Brain pericyte (primary cell): ENCODE results near the gene IL32.

Experiments
- DNase-seq: peaks from one replicate; pipeline ENCODE4 v3.0.0-alpha.2; 2012; ENCODE audit warnings: low read depth, low spot score

The IL32 gene, protein sequence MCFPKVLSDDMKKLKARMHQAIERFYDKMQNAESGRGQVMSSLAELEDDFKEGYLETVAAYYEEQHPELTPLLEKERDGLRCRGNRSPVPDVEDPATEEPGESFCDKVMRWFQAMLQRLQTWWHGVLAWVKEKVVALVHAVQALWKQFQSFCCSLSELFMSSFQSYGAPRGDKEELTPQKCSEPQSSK

GRCh38 chr16:3065069-3065741 is at the start of gene IL32:
IL32 (plus strand) TSS chr16:3065640; CDS start chr16:3065812, 172 bp downstream.
- DNase-seq: no peak

DNA sequence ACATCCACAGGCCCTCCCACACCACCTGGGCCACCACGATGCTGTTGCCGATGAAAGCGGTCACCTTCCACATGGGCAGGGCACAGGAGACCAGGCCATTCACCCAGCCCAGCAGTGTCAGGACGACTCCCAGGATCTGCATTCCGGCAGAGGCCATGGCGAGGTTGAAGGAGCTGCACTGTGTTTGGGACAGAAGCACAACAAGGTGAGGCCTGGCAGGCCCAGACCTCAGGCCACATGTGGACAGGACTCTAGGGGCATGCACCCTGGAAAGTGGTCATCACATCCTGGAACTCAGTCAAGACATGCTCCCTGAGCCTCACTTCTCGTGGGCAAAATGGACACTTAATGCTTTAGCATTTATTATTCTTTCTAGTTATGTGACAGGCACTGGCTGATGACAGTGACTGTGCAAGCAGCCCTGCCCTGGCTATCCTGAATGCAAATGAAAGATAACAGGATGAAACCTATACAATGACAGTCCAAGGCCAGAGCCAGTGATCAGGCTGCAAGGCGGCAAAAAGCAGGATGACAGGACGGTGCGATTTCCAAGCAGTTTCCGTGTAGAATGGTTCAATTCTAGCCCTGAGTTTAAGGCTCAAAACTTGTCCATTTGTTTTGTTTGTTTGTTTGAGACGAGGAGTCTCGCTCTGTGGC is 49.4 kb upstream of the IL32 start:
- DNase-seq: no peak

DNA sequence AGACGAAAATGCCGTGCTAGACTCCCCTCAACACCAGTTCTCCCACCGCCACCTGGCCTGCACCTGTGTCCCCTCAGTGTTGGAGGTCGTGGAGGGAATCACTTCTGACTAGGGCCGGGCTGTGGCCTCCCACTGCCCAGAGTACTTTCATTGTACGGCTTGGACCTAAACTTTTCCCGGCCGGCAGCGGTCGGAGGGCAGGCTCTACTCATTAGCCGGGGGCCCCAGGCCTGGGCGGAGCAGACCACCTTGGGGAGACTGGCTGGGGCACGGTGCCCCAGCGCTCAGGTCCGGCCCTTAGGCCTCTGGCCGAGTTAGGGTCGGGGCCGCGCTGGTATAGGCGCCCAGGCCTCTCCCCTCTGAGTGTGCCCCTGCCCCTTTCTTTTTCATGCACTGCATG is 48.1 kb upstream of the IL32 start:
- DNase-seq: no peak

GRCh38 chr16:3017794-3018506 is 47.5 kb upstream of the IL32 start, which contains the start of gene CLDN6:
CLDN6 (minus strand) TSS chr16:3018183; CDS start chr16:3016021, 2,162 bp downstream.
- no peak for DNase-seq

DNA sequence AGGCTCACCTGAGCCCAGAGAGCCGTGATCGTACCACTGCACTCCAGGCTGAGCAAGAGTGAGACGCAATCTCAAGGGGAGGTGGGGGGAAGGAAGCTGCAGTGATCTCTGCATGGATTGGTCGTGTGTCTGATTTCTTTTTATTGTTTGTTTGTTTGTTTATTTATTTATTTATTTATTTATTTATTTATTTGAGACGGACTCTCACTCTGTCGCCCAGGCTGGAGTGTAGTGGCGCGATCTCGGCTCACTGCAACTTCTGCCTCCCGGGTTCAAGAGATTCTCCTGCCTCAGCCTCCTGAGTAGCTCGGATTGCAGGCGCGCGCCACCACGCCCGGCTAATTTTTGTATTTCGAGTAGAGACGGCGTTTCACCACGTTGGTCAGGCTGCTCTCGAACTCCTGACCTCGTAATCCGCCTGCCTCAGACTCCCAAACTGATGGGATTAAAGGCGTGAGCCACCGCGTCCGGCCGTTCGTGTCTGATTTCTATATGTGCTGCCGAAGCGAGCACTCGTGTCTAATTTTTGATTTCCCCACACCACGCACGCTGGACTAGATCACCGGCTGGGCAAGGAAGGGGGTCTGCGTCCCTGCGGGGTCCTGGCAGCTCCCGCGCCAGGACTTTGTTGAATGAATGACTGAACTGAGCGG is 45.7 kb upstream of the IL32 start:
- DNase-seq: no peak

DNA sequence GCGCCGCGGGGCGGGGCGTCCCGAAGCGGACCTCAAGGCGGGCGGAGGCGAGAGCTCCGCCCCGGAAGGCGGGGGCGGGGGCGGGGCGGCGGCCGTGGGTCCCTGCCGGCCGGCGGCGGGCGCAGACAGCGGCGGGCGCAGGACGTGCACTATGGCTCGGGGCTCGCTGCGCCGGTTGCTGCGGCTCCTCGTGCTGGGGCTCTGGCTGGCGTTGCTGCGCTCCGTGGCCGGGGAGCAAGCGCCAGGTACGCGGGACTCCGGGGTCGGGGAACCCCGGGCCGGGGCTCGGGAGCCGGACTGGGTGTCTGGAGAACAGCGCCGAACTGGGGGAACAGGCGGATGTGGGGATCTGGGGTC is 45.2 kb upstream of the IL32 start, which contains the start of gene TNFRSF12A:
TNFRSF12A (plus strand) TSS at position 122 of the 357 bp plus-strand sequence; CDS start at position 152, 30 bp downstream.
- no peak for DNase-seq

DNA sequence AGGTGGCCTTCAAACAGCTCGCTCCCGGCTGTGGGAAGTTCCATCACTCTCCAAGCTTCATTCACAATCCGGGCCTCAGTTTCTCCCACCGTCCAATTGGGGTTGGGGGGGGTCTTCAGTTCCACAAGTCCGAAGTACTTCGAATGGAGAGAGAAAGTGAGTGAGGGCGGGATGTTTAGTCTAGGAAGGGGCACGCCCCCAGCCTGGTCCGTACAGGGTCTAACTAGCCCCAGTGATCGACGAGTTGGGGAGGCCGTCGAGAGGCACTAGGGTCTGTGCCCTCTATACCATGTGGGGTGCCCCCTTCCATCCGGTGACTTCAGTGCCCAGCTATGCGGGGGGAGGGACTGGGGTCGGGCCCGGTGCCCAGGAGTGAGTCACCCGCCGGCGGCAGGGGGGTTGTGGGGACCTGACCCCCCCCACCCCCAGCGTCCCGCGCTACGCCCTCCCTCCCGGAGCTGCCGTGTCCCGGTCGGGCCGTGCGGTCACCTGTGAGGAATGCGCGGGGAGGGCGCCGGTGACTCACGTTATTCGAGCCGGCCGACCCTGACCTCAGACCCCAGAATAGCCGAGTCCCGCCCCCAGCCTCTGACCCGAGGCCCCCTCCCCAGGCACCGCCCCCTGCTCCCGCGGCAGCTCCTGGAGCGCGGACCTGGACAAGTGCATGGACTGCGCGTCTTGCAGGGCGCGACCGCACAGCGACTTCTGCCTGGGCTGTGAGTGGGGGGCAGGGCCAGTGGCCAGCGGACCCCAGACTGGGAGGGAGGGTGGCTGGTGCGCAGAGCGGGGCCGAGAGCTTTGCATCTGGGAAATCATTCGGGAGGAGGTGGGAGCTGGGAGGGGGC is 44.6 kb upstream of the IL32 start:
- no peak for DNase-seq

GRCh38 chr16:3021449-3022207 is 43.8 kb upstream of the IL32 start:
- peak; percentile 84 for DNase-seq

DNA sequence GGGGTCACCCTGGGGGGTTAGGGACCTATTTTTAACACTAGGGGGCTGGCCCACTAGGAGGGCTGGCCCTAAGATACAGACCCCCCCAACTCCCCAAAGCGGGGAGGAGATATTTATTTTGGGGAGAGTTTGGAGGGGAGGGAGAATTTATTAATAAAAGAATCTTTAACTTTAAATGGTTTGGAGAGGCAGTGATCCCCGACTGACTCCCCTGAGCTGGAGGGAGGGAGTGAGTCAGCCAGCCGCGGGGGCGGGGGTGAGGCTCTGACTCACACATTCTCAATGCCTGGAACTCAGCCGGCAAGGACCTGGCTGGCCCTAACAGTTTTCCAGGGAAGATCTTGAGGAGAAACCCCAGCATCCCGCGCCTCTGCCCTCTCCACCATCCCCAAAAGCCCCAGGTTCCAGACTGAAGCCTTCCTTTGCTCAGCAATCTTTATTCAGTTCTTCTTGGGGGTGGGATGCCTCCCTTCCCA is 43.2 kb upstream of the IL32 start:
- DNase-seq: peak; percentile 74

DNA sequence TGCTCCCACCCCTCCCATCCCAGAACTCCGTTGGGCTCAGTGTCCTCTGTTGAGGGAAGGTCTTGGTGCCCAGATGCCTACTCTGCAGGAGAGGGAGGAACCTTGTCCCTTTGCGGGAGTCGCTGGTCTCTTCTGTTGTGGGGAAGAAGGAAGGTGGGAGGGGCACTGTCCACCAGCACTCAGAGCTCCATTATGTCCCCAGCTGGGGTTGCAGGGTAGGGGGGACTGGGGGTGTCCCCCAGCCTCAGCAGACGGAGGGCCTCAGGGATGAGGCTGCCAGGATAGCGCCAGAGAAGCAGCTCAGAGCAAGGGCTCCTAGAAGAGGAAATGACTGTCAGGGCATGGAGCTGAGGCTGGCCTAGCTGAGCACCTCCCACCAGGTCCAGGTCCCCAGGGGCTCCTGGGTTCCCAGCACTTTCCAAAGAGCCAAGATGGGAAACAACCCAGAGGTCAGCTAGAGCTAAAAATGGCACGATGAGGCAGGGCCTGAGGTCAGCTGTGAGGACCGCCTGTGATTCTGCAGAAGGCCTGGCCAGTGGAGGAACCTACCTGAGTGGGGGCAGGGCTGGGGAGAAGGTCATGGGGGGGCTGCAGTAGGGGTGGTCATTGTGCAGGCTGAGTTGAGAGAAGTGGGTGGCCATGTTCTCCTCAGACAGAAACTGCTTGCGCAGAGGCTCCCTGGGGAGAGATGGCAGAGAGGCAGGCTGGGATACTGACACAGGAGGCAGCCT is 42.6 kb upstream of the IL32 start:
- no peak for DNase-seq

- no peak for DNase-seq
Observed at GRCh38 chr16:3023415-3023668, 42.1 kb upstream of the IL32 start.

- peak; percentile 92 for DNase-seq
Observed at GRCh38 chr16:3023669-3024478, 41.6 kb upstream of the IL32 start, which contains the start of the genes HCFC1R1 and THOC6. HCFC1R1 (minus strand) TSS chr16:3023942; CDS start chr16:3023941, 1 bp downstream. THOC6 (plus strand) TSS chr16:3024035; CDS start chr16:3024327, 292 bp downstream.

- DNase-seq: no peak
Observed at GRCh38 chr16:3025032-3026002, 40.1 kb upstream of the IL32 start.

GRCh38 chr16:3026003-3026378 is 39.4 kb upstream of the IL32 start:
- no peak for DNase-seq

GRCh38 chr16:3026609-3027488 is 38.6 kb upstream of the IL32 start:
- no peak for DNase-seq

GRCh38 chr16:3027489-3027795 is 38.0 kb upstream of the IL32 start:
- no peak for DNase-seq
